SK-N-SH (cell line): Measurements from ENCODE around the gene EPB41L2. TPM values are rescaled to one million over a fixed set of nuclear protein-coding genes. Genes with fewer than 3 reads are reported as not detected.
"Not testable (repeated sequence)": the region's sequence is repeated elsewhere in the genome, so short reads cannot be mapped to it uniquely, and the experiment has no call there.

ENCODE experiments used
- CTCF ChIA-PET: fragments of 300-600, 350-600 bp; formaldehyde crosslinking; extraction: SDS; loops from one replicate; lab custom pipeline; 2021; lab: Yijun Ruan, JAX
- POLR2A ChIA-PET: fragments of 350-600 bp; sonication (Branson Sonifier 250); formaldehyde crosslinking; extraction: SDS; loops from one replicate; lab custom pipeline; 2020; ENCODE audit warnings: antibody characterized with exemption, inconsistent platforms; lab: Yijun Ruan, JAX
- DNase-seq: peaks from one replicate; pipeline ENCODE4 v3.0.0; 2012
- H2AFZ ChIP-seq: fragments of 200-600 bp; sonication (generic); 2 replicates; pipeline ENCODE4 v1.8.1; 2016; ENCODE audit warnings: antibody characterized with exemption, mild to moderate bottlenecking, low read depth
- H3F3A ChIP-seq: fragments of 200-600 bp; sonication (generic); replicated peaks from 2 replicates; pipeline ENCODE3; 2016; ENCODE audit warnings: antibody characterized with exemption, mild to moderate bottlenecking; ENCODE audit not compliant: insufficient read depth
- H3K27ac ChIP-seq, 2 experiments: fragments of 200-500 bp in 1 of 2; fragments of 200-600 bp in 1 of 2; sonication (Bioruptor generic) in 1 of 2; sonication (generic), shearing (Covaris generic) in 1 of 2; 2 replicates each; pipeline versions ENCODE4 v1.5.1 to v1.6.1; 2014 to 2016; ENCODE audit warnings: low read depth in 2 of 2, inconsistent platforms in 1 of 2, low read length in 1 of 2, mild to moderate bottlenecking in 1 of 2, mixed read lengths in 1 of 2
- H3K27me3 ChIP-seq: fragments of 200-600 bp; sonication (generic), shearing (Covaris generic); 2 replicates; pipeline ENCODE4 v1.6.1; 2016; ENCODE audit warnings: mixed run types; ENCODE audit not compliant: insufficient read depth
- H3K36me3 ChIP-seq, 2 experiments: fragments of 200-500 bp in 1 of 2; fragments of 200-600 bp in 1 of 2; sonication (Bioruptor generic) in 1 of 2; sonication (generic) in 1 of 2; replicated peaks in 1 of 2; 2 replicates each; pipeline versions ENCODE3 to v1.5.1; 2014 to 2016; ENCODE audit warnings: low read length in 1 of 2, mild to moderate bottlenecking in 1 of 2; ENCODE audit not compliant: insufficient read depth in 2 of 2, control insufficient read depth in 1 of 2
- H3K4me1 ChIP-seq, 2 experiments: fragments of 200-500 bp in 1 of 2; fragments of 200-600 bp in 1 of 2; sonication (Bioruptor generic) in 1 of 2; sonication (generic), shearing (Covaris generic) in 1 of 2; 2 replicates each; pipeline versions ENCODE4 v1.5.1 to v1.6.1; 2014 to 2016; ENCODE audit warnings: low read depth in 1 of 2, low read length in 1 of 2, mixed run types in 1 of 2; ENCODE audit not compliant: insufficient read depth in 2 of 2, control insufficient read depth in 1 of 2
- H3K4me2 ChIP-seq: fragments of 200-600 bp; sonication (generic), shearing (Covaris generic); 2 replicates; pipeline ENCODE4 v1.6.1; 2017; ENCODE audit warnings: mixed run types
- H3K4me3 ChIP-seq, 2 experiments: fragments of 200-500 bp in 1 of 2; fragments of 200-600 bp in 1 of 2; sonication (Bioruptor generic) in 1 of 2; sonication (generic), shearing (Covaris generic) in 1 of 2; 2 replicates each; pipeline versions ENCODE4 v1.5.1 to v1.8.1; 2014 to 2016; ENCODE audit warnings: low read depth in 2 of 2, inconsistent platforms in 1 of 2, low read length in 1 of 2, mild to moderate bottlenecking in 1 of 2, mixed read lengths in 1 of 2, moderate library complexity in 1 of 2
- H3K79me2 ChIP-seq: fragments of 200-600 bp; sonication (generic); 2 replicates; pipeline ENCODE4 v1.8.1; 2017; ENCODE audit warnings: mild to moderate bottlenecking; ENCODE audit not compliant: insufficient read depth
- H3K9ac ChIP-seq: fragments of 200-600 bp; sonication (generic); 2 replicates; pipeline ENCODE4 v1.6.1; 2017; ENCODE audit warnings: mixed run types
- H3K9me2 ChIP-seq: fragments of 200-600 bp; sonication (generic); 2 replicates; pipeline ENCODE4 v1.6.1; 2017; ENCODE audit warnings: mixed run types
- H3K9me3 ChIP-seq: fragments of 200-600 bp; sonication (generic); 2 replicates; pipeline ENCODE4 v1.6.1; 2017; ENCODE audit warnings: mixed run types, mild to moderate bottlenecking, moderate library complexity
- H4K20me1 ChIP-seq: fragments of 200-600 bp; sonication (generic); 2 replicates; pipeline ENCODE4 v1.6.1; 2017; ENCODE audit warnings: mild to moderate bottlenecking, mixed run types; ENCODE audit not compliant: insufficient read depth
- EZH2phosphoT487 ChIP-seq: fragments of 200-600 bp; sonication (generic); IDR thresholded peaks from 2 replicates; pipeline ENCODE4 v1.6.1; 2017; ENCODE audit warnings: low read depth, mixed run types, mild to moderate bottlenecking, antibody characterized with exemption, moderate library complexity, borderline replicate concordance
- FOXJ3 ChIP-seq: sonication (generic); formaldehyde crosslinking; IDR thresholded peaks from 2 replicates; pipeline ENCODE4 v1.5.1; 2020; ENCODE audit warnings: mild to moderate bottlenecking, missing genetic modification reagents
- FOXM1 ChIP-seq: IDR thresholded peaks from 2 replicates; pipeline ENCODE4 v1.4.0; 2012; ENCODE audit warnings: low read depth, mild to moderate bottlenecking
- RCOR1 ChIP-seq: fragments of 150-350 bp; IDR thresholded peaks from 2 replicates; pipeline ENCODE4 v1.6.1; 2017; ENCODE audit warnings: antibody characterized with exemption, low read length
- RXRA ChIP-seq: IDR thresholded peaks from 2 replicates; pipeline ENCODE4 v1.4.0; 2012; ENCODE audit warnings: low read depth, mild to moderate bottlenecking, borderline replicate concordance
- TCF12 ChIP-seq: IDR thresholded peaks from 2 replicates; pipeline ENCODE4 v1.4.0; 2012
- YY1 ChIP-seq: IDR thresholded peaks from 2 replicates; pipeline ENCODE4 v1.4.0; 2012; ENCODE audit warnings: low read depth, mild to moderate bottlenecking
- WGBS: methylation state at CpG from one replicate; pipeline ENCODE4 v1.1.6; 2017; ENCODE audit warnings: low lambda C conversion rate; 5-methylcytosine and 5-hydroxymethylcytosine counted together
- polyA plus RNA-seq, 3 experiments: library from polyadenylated mRNA; depleted of rRNA; stranded (reverse); fragments of >200 nt; gene quantifications; 2 replicates each; pipeline ENCODE4 v1.2.3, GENCODE V29; 2012
- TF ChIP-seq, protein P1 (sequence below): fragments of 150-350 bp; IDR thresholded peaks from 2 replicates; pipeline ENCODE4 v1.6.1; 2017; ENCODE audit warnings: antibody characterized with exemption, low read length, low read depth, borderline replicate concordance
- TF ChIP-seq, protein P2 (sequence below): IDR thresholded peaks from 2 replicates; pipeline ENCODE4 v1.4.0; 2012; ENCODE audit warnings: low read depth, borderline replicate concordance
- TF ChIP-seq, protein P3 (sequence below): fragments of 150-350 bp; IDR thresholded peaks from 2 replicates; pipeline ENCODE4 v1.6.1; 2016; ENCODE audit warnings: mild to moderate bottlenecking, low read depth, low read length

The EPB41L2 gene
- polyA plus RNA-seq, 1 of the 3 experiments (the other 2 are of a cell fraction) = 1.4 TPM

DNA sequence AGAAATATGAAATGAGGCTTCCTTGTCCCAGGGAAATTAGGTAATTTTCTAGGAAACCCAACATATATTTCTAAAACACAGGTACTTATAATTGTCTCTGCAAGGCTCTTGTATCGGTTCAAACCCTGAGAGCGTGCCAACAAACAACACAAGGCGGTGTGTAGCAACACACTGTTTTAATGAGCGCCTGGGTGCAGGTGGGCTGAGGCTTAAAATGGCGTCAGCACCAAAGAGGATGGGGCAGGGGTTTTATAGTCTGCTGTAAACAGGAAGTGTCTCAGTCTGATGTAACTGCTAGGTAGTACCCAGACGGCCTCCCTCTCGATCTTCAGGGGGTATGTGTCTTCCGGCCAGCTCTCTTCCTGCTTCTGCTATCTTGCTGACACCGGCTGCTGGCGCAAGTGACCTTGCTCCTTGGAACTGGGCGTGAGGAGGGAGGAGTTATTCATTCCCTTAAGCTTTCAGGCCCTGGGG lies 69.7 kb downstream of the EPB41L2 start:
- no peak overlapping the region for H3K9ac ChIP-seq
- peaks cover 15% of the 10 kb centered on the region; the same call in 1 of the 2 replicates for H3K27me3 ChIP-seq
- ChIA-PET CTCF (interaction anchor here (1.6 kb wide), 1 partner anchor 13 kb away, joined by 3 read pairs; no protein-coding TSS in a partner anchor), POLR2A (no interaction called here)
- no peak for DNase-seq
- no peak overlapping the region for H3K27ac ChIP-seq
- TF ChIP-seq RXRA (no peak), TCF12 (no peak), EZH2phosphoT487 (no peak)
- no peaks in the 10 kb centered on the region for H4K20me1 ChIP-seq
- no peak overlapping the region for H2AFZ ChIP-seq
- H3F3A ChIP-seq = no peaks in the 10 kb centered on the region
- H3K4me3 ChIP-seq = no peak overlapping the region
- H3K9me3 ChIP-seq = no peaks in the 10 kb centered on the region
- H3K4me1 ChIP-seq = peaks cover 0 to 5% of the 10 kb centered on the region in 2 experiments; a peak in 1 of 4 replicates
- no peak overlapping the region for H3K4me2 ChIP-seq
- no peaks in the 10 kb centered on the region for H3K36me3 ChIP-seq
- no peaks in the 10 kb centered on the region for H3K9me2 ChIP-seq
- WGBS = 15% methylated on average over 11 of the region's 11 CpGs
- H3K79me2 ChIP-seq = no peaks in the 10 kb centered on the region

DNA sequence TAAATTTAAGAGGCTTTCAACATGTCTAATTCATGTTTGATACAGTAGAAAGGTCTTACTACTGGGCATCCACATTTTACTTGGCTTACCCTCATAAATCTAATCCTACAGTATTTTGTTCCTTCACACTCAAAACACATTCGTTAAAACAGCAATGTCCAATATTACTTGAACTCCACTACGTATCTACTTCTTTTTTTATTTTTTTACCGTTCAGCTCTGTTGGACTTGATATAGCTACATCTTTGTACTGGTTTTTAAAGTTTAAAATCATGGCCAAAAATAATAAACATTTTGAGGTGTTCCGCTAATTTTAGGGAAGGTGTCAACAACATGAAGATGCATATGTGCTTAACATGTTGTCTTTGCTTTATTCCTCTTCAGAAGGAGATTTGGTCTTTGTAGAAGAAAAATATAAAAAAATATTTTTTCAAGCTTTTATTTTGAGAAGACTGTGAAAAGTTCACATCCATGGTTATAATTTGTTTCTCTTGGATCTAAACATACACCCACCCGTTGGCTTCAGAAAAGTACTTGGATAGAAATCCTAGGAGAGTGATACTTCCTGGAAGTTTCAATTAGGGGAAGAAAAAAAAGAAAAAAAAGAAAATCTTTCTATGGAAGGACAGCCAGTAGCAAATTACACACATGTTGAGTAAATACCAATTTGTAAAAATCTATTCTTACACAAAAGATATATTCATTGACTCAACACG lies 71.5 kb downstream of the EPB41L2 start:
- H3K9ac ChIP-seq = no peak overlapping the region
- no peaks in the 10 kb centered on the region for H4K20me1 ChIP-seq
- H3K4me3 ChIP-seq = no peak overlapping the region
- no peaks in the 10 kb centered on the region for H3F3A ChIP-seq
- no peak overlapping the region for H3K27ac ChIP-seq
- H3K36me3 ChIP-seq = no peaks in the 10 kb centered on the region
- no peaks in the 10 kb centered on the region; a peak in 1 of 4 replicates for H3K4me1 ChIP-seq
- ChIA-PET CTCF (no interaction called here), POLR2A (no interaction called here)
- no peak overlapping the region for H2AFZ ChIP-seq
- DNase-seq = no peak
- H3K27me3 ChIP-seq = peaks cover 13% of the 10 kb centered on the region; the same call in 1 of the 2 replicates
- no peaks in the 10 kb centered on the region for H3K9me2 ChIP-seq
- H3K4me2 ChIP-seq = no peak overlapping the region
- H3K79me2 ChIP-seq = no peaks in the 10 kb centered on the region
- H3K9me3 ChIP-seq = no peaks in the 10 kb centered on the region
- TF ChIP-seq, protein P1, sequence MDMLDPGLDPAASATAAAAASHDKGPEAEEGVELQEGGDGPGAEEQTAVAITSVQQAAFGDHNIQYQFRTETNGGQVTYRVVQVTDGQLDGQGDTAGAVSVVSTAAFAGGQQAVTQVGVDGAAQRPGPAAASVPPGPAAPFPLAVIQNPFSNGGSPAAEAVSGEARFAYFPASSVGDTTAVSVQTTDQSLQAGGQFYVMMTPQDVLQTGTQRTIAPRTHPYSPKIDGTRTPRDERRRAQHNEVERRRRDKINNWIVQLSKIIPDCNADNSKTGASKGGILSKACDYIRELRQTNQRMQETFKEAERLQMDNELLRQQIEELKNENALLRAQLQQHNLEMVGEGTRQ = no peak
- no peak for TF ChIP-seq RCOR1
- TF ChIP-seq, protein P2, sequence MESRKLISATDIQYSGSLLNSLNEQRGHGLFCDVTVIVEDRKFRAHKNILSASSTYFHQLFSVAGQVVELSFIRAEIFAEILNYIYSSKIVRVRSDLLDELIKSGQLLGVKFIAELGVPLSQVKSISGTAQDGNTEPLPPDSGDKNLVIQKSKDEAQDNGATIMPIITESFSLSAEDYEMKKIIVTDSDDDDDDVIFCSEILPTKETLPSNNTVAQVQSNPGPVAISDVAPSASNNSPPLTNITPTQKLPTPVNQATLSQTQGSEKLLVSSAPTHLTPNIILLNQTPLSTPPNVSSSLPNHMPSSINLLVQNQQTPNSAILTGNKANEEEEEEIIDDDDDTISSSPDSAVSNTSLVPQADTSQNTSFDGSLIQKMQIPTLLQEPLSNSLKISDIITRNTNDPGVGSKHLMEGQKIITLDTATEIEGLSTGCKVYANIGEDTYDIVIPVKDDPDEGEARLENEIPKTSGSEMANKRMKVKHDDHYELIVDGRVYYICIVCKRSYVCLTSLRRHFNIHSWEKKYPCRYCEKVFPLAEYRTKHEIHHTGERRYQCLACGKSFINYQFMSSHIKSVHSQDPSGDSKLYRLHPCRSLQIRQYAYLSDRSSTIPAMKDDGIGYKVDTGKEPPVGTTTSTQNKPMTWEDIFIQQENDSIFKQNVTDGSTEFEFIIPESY = no peak
- no peak for TF ChIP-seq FOXM1
- TF ChIP-seq, protein P3, sequence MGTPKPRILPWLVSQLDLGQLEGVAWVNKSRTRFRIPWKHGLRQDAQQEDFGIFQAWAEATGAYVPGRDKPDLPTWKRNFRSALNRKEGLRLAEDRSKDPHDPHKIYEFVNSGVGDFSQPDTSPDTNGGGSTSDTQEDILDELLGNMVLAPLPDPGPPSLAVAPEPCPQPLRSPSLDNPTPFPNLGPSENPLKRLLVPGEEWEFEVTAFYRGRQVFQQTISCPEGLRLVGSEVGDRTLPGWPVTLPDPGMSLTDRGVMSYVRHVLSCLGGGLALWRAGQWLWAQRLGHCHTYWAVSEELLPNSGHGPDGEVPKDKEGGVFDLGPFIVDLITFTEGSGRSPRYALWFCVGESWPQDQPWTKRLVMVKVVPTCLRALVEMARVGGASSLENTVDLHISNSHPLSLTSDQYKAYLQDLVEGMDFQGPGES = no peak
- no peak for TF ChIP-seq FOXJ3
- TF ChIP-seq YY1 = no peak
- 19% methylated on average over 6 of the region's 6 CpGs for WGBS

DNA sequence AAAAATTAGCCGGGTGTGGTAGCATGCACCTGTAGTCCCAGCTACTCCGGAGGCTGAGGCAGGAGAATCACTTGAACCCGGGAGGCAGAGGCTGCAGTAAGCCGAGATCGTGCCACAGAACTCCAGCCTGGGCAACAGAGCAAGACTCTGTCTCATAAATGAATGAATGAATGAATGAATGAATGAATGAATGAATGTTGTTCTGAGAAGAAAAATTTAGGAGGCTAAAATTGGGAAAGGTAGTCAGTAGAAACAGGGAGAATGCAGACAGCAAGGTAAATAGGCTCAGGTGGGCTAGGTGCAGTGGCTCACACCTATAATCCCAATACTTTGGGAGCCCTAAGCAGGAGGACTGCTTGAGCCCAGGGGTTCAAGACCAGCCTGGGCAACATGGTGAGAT lies 75.5 kb downstream of the EPB41L2 start:
- H3K9me2 ChIP-seq, H3K36me3 ChIP-seq, POLR2A ChIA-PET, CTCF ChIA-PET, DNase-seq, H3K4me3 ChIP-seq, H3K4me1 ChIP-seq, H3K27ac ChIP-seq, H3K9ac ChIP-seq, H4K20me1 ChIP-seq, H3K27me3 ChIP-seq, H2AFZ ChIP-seq, H3F3A ChIP-seq, H3K79me2 ChIP-seq, H3K4me2 ChIP-seq, H3K9me3 ChIP-seq: not testable (repeated sequence)
- 18% methylated on average over 5 of the region's 5 CpGs for WGBS
